ENCODE results near the gene TNFRSF8. TPM values are rescaled to one million over a fixed set of nuclear protein-coding genes. Genes with fewer than 3 reads are reported as not detected.

TNFRSF8 gene
- total RNA-seq, 5 donors from 2014 or later (not counting 1 experiment from before 2014, with no cell fraction given), result 0.20 to 0.53 (median 0.33) TPM; not detected in 1

- H3K36me3 Mint-ChIP-seq, result no peaks in the 10 kb centered on the region
- ATAC-seq (replicated peaks in 1 of 4), result peak; percentile 67 to 83 (median 74)
- H3K27me3 Mint-ChIP-seq, result no peaks in the 10 kb centered on the region
- H3K9me3 Mint-ChIP-seq, result peaks cover 0 to 14% (median 6%) of the 10 kb centered on the region in 3 donors
- H3K4me1 Mint-ChIP-seq, result peaks cover 41 to 50% (median 49%) of the 10 kb centered on the region in 3 donors
- Histone ChIP-seq H3K4me1 (ENCODE audit: control insufficient read depth in 1 of 2, extremely low read depth in 1 of 2, insufficient read depth in 2 of 2, low read length in 2 of 2) (peaks cover 23 to 44% of the 10 kb centered on the region in 2 experiments), H3K9me3 (no peaks in the 10 kb centered on the region), H3K27ac (ENCODE audit: low read length) (peak overlapping the region; percentile 79), H3K4me3 (ENCODE audit: control insufficient read depth in 1 of 2, extremely low read depth in 1 of 2, low read length in 1 of 2) (peak overlapping the region in 1 of 2 donors; percentile 18), H3K27me3 (replicated peaks in 1 of 2; ENCODE audit: control insufficient read depth in 2 of 2, extremely low read depth in 1 of 2, insufficient read depth in 2 of 2, low read length in 1 of 2) (no peaks in the 10 kb centered on the region), H3K36me3 (ENCODE audit: control insufficient read depth in 2 of 2, extremely low read depth in 1 of 2, insufficient read depth in 1 of 2, low read length in 1 of 2) (no peaks in the 10 kb centered on the region)
- peak overlapping the region; percentile 24 to 83 (median 39) for H3K4me3 Mint-ChIP-seq
- POLR2A ChIA-PET, result interaction anchor here in 1 of 2 donors (0.5 to 0.7 kb wide), 2 partner anchors 13 to 18 kb away, joined by 3 to 4 read pairs; no protein-coding TSS in a partner anchor
- CTCF ChIA-PET, result interaction anchor here in 1 of 2 donors (1.1 kb wide), 1 partner anchor 36 kb away, joined by 3 read pairs; no protein-coding TSS in a partner anchor
- peak; percentile 15 to 63 (median 41) for DNase-seq
- H3K27ac Mint-ChIP-seq, result peak overlapping the region; percentile 81 to 90
- 0% methylated on average over 4 of the region's 6 CpGs for WGBS (ENCODE audit: insufficient coverage)
Observed at GRCh38 chr1:12088607-12089006, 25.5 kb downstream of the TNFRSF8 start.

DNA sequence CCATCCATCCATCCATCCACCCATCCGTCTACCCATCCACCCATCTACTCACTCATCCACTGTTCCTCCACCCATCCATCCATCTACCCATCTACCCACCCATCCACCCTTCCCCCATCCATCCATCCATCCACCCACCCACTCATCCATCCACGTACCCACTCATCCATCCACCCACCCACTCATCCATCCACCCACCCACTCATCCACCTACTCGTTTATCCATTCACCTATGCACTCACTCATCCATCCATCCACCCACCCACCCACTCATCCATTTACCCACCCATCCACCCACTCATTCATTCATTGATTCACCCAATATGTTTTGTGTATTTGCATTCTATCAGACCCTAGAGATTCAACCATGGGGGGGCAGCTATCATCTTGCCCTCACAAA is 27.2 kb downstream of the TNFRSF8 start:
- H3K36me3 Mint-ChIP-seq, result no peaks in the 10 kb centered on the region
- 87% methylated on average over 3 of the region's 3 CpGs for WGBS (ENCODE audit: insufficient coverage)
- ATAC-seq (replicated peaks in 1 of 4) (no peak), DNase-seq (no peak)
- H3K4me1 Mint-ChIP-seq, result peaks cover 41 to 50% (median 49%) of the 10 kb centered on the region in 3 donors
- no peaks in the 10 kb centered on the region for H3K9me3 ChIP-seq
- no peak overlapping the region for H3K4me3 Mint-ChIP-seq
- no peaks in the 10 kb centered on the region for H3K36me3 ChIP-seq (ENCODE audit: control insufficient read depth in 2 of 2, extremely low read depth in 1 of 2, insufficient read depth in 1 of 2, low read length in 1 of 2)
- H3K4me1 ChIP-seq (ENCODE audit: control insufficient read depth in 1 of 2, extremely low read depth in 1 of 2, insufficient read depth in 2 of 2, low read length in 2 of 2), result peaks cover 23 to 44% of the 10 kb centered on the region in 2 experiments
- peaks cover 0 to 9% (median 0%) of the 10 kb centered on the region in 3 donors for H3K9me3 Mint-ChIP-seq
- peak overlapping the region in 1 of 2 donors; percentile 44 for H3K27ac Mint-ChIP-seq
- H3K27ac ChIP-seq (ENCODE audit: low read length), result no peak overlapping the region
- ChIA-PET POLR2A (no interaction called here), CTCF (no interaction called here)
- H3K27me3 ChIP-seq (replicated peaks in 1 of 2; ENCODE audit: control insufficient read depth in 2 of 2, extremely low read depth in 1 of 2, insufficient read depth in 2 of 2, low read length in 1 of 2), result no peaks in the 10 kb centered on the region
- H3K27me3 Mint-ChIP-seq, result no peaks in the 10 kb centered on the region
- no peak overlapping the region for H3K4me3 ChIP-seq (ENCODE audit: control insufficient read depth in 1 of 2, extremely low read depth in 1 of 2, low read length in 1 of 2)

DNA sequence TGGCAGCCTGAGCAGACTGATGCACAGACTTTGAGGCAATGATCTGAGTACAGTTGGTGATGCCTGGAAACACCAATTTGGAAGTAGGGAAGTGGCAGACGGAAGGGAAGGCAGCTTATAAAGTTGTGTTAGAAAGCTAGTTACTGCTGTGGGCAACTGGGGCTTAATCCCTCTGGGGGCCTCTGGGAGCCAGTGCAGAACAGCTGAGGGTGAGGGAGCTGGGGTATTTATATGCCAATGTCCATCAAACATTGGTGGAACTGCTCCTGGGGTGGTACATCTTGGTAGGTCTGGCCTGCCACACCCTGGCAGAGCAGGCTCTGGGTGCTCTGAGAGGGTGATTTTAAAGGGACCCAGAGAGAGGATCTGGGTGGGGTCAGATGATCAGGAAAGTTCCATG is 28.1 kb downstream of the TNFRSF8 start:
- DNase-seq, result no peak
- Mint-ChIP-seq H3K4me3 (no peak overlapping the region), H3K27me3 (no peaks in the 10 kb centered on the region), H3K4me1 (peaks cover 41 to 50% (median 49%) of the 10 kb centered on the region in 3 donors), H3K9me3 (peaks cover 0 to 9% (median 0%) of the 10 kb centered on the region in 3 donors), H3K36me3 (no peaks in the 10 kb centered on the region), H3K27ac (no peak overlapping the region)
- H3K9me3 ChIP-seq, result no peaks in the 10 kb centered on the region
- no peak overlapping the region for H3K27ac ChIP-seq (ENCODE audit: low read length)
- H3K36me3 ChIP-seq (ENCODE audit: control insufficient read depth in 2 of 2, extremely low read depth in 1 of 2, insufficient read depth in 1 of 2, low read length in 1 of 2), result no peaks in the 10 kb centered on the region
- ChIA-PET CTCF (no interaction called here), POLR2A (no interaction called here)
- H3K4me1 ChIP-seq (ENCODE audit: control insufficient read depth in 1 of 2, extremely low read depth in 1 of 2, insufficient read depth in 2 of 2, low read length in 2 of 2), result peaks cover 23 to 44% of the 10 kb centered on the region in 2 experiments
- no peak for ATAC-seq (replicated peaks in 1 of 4)
- no peak overlapping the region for H3K4me3 ChIP-seq (ENCODE audit: control insufficient read depth in 1 of 2, extremely low read depth in 1 of 2, low read length in 1 of 2)
- no peaks in the 10 kb centered on the region for H3K27me3 ChIP-seq (replicated peaks in 1 of 2; ENCODE audit: control insufficient read depth in 2 of 2, extremely low read depth in 1 of 2, insufficient read depth in 2 of 2, low read length in 1 of 2)
- WGBS (ENCODE audit: insufficient coverage), result 100% methylated on average over 1 of the region's 1 CpG

DNA sequence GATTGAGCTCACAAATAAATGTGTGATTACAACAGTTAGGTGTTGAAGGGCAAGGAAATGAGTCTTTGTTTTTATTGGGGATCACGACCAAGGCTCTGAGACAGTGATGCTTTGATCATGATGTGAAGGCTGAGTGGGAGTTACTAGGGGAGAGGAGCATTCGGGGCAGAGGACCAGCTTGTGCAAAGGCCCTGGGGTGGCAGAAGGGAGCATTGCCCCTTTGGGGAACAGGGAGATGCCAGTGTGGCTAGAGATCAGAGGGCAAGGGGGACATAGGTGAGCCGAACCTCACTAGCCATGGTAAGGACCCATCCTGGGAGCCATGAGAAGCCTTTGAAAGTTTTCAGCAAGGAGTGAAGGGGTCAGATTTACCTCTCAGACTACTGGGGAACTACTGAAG is 31.1 kb downstream of the TNFRSF8 start:
- peaks cover 18 to 26% (median 22%) of the 10 kb centered on the region in 3 donors for H3K4me1 Mint-ChIP-seq
- Histone ChIP-seq H3K27me3 (replicated peaks in 1 of 2; ENCODE audit: control insufficient read depth in 2 of 2, extremely low read depth in 1 of 2, insufficient read depth in 2 of 2, low read length in 1 of 2) (no peaks in the 10 kb centered on the region), H3K27ac (ENCODE audit: low read length) (no peak overlapping the region), H3K9me3 (no peaks in the 10 kb centered on the region), H3K4me3 (ENCODE audit: control insufficient read depth in 1 of 2, extremely low read depth in 1 of 2, low read length in 1 of 2) (no peak overlapping the region), H3K36me3 (ENCODE audit: control insufficient read depth in 2 of 2, extremely low read depth in 1 of 2, insufficient read depth in 1 of 2, low read length in 1 of 2) (no peaks in the 10 kb centered on the region), H3K4me1 (ENCODE audit: control insufficient read depth in 1 of 2, extremely low read depth in 1 of 2, insufficient read depth in 2 of 2, low read length in 2 of 2) (peaks cover 8 to 22% of the 10 kb centered on the region in 2 experiments)
- no peaks in the 10 kb centered on the region for H3K36me3 Mint-ChIP-seq
- no peak overlapping the region for H3K4me3 Mint-ChIP-seq
- ATAC-seq (replicated peaks in 1 of 4) (no peak), DNase-seq (no peak)
- POLR2A ChIA-PET, result interaction anchor here (0.5 to 0.6 kb wide), 4 partner anchors 8 to 144 kb away, joined by 3 to 4 read pairs (median 4); no protein-coding TSS in a partner anchor
- CTCF ChIA-PET, result no interaction called here
- WGBS (ENCODE audit: insufficient coverage), result 79% methylated on average over 3 of the region's 3 CpGs
- H3K27ac Mint-ChIP-seq, result no peak overlapping the region
- H3K27me3 Mint-ChIP-seq, result no peaks in the 10 kb centered on the region
- peaks cover 0 to 8% (median 5%) of the 10 kb centered on the region in 3 donors for H3K9me3 Mint-ChIP-seq

GRCh38 chr1:12095452-12096263 is 32.6 kb downstream of the TNFRSF8 start:
- no peaks in the 10 kb centered on the region for H3K27me3 ChIP-seq (replicated peaks in 1 of 2; ENCODE audit: control insufficient read depth in 2 of 2, extremely low read depth in 1 of 2, insufficient read depth in 2 of 2, low read length in 1 of 2)
- H3K4me3 ChIP-seq (ENCODE audit: control insufficient read depth in 1 of 2, extremely low read depth in 1 of 2, low read length in 1 of 2), result no peak overlapping the region
- H3K9me3 ChIP-seq, result no peaks in the 10 kb centered on the region
- H3K36me3 ChIP-seq (ENCODE audit: control insufficient read depth in 2 of 2, extremely low read depth in 1 of 2, insufficient read depth in 1 of 2, low read length in 1 of 2), result no peaks in the 10 kb centered on the region
- H3K27ac ChIP-seq (ENCODE audit: low read length), result no peak overlapping the region
- 94% methylated on average over 4 of the region's 10 CpGs for WGBS (ENCODE audit: insufficient coverage)
- Mint-ChIP-seq H3K27me3 (no peaks in the 10 kb centered on the region), H3K4me1 (peaks cover 8 to 13% (median 9%) of the 10 kb centered on the region in 3 donors), H3K9me3 (peaks cover 0 to 8% (median 5%) of the 10 kb centered on the region in 3 donors), H3K27ac (no peak overlapping the region), H3K4me3 (no peak overlapping the region), H3K36me3 (no peaks in the 10 kb centered on the region)
- H3K4me1 ChIP-seq (ENCODE audit: control insufficient read depth in 1 of 2, extremely low read depth in 1 of 2, insufficient read depth in 2 of 2, low read length in 2 of 2), result peaks cover 0 to 7% of the 10 kb centered on the region in 2 experiments
- POLR2A ChIA-PET, result no interaction called here
- CTCF ChIA-PET, result no interaction called here
- ATAC-seq (replicated peaks in 1 of 4) (no peak), DNase-seq (no peak)

GRCh38 chr1:12096615-12097014 is 33.5 kb downstream of the TNFRSF8 start:
- no peaks in the 10 kb centered on the region for H3K36me3 Mint-ChIP-seq
- H3K27ac Mint-ChIP-seq, result no peak overlapping the region
- H3K4me3 Mint-ChIP-seq, result no peak overlapping the region
- no peaks in the 10 kb centered on the region for H3K36me3 ChIP-seq (ENCODE audit: control insufficient read depth in 2 of 2, extremely low read depth in 1 of 2, insufficient read depth in 1 of 2, low read length in 1 of 2)
- H3K9me3 ChIP-seq, result no peaks in the 10 kb centered on the region
- no peaks in the 10 kb centered on the region for H3K4me1 ChIP-seq (ENCODE audit: control insufficient read depth in 1 of 2, extremely low read depth in 1 of 2, insufficient read depth in 2 of 2, low read length in 2 of 2)
- ChIA-PET POLR2A (no interaction called here), CTCF (no interaction called here)
- H3K27me3 Mint-ChIP-seq, result no peaks in the 10 kb centered on the region
- WGBS (ENCODE audit: insufficient coverage), result 83% methylated on average over 1 of the region's 5 CpGs
- H3K9me3 Mint-ChIP-seq, result peaks cover 0 to 8% (median 5%) of the 10 kb centered on the region in 3 donors
- DNase-seq (no peak), ATAC-seq (replicated peaks in 1 of 4) (no peak)
- peaks cover 0 to 3% (median under 1%) of the 10 kb centered on the region in 3 donors for H3K4me1 Mint-ChIP-seq
- no peaks in the 10 kb centered on the region for H3K27me3 ChIP-seq (replicated peaks in 1 of 2; ENCODE audit: control insufficient read depth in 2 of 2, extremely low read depth in 1 of 2, insufficient read depth in 2 of 2, low read length in 1 of 2)
- H3K4me3 ChIP-seq (ENCODE audit: control insufficient read depth in 1 of 2, extremely low read depth in 1 of 2, low read length in 1 of 2), result no peak overlapping the region
- H3K27ac ChIP-seq (ENCODE audit: low read length), result no peak overlapping the region
